Peyer's patch (tissue), 4 donors: Measurements from ENCODE around the gene ANKH.

ENCODE experiments used
- POLR2A ChIP-seq, 2 donors: fragments of 450-650 bp; IDR thresholded peaks; one replicate each; pipeline ENCODE4 v1.5.1; 2017; ENCODE audit warnings: antibody characterized with exemption in 2 of 2, mild to moderate bottlenecking in 2 of 2, moderate library complexity in 2 of 2
- TF ChIP-seq, protein P1 (sequence below), 6 experiments: fragments of 450-650 bp in 4 of 6; fragments of 200-600 bp in 2 of 6; sonication (generic) in 1 of 6; IDR thresholded peaks; one replicate each; pipeline ENCODE4 v1.5.1; 2017 to 2019; ENCODE audit warnings: antibody characterized with exemption in 6 of 6, mild to moderate bottlenecking in 3 of 6, moderate library complexity in 1 of 6

DNA sequence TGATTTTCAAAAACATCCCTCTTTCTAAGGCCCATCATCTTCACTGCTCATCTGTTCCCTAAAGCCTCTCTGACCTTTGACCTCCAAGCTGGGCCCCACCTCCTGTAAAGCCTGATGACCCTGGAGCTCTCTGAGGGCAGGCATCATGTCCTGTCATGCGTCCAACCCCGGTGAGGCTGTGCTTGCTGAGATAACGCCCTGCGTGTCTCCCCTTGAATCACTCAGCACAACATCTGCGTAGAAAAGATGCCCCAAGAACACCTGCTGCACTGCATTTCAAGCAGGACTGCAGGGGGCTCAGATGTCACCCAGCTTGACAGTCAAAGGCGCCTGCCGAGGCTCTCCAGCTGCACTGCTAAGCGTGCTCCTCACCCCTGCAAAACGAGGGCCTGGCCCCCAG, 129.1 kb downstream of the ANKH start:
- no peak for TF ChIP-seq POLR2A (IDR thresholded peaks at IDR 0.05)
- TF ChIP-seq, protein P1, sequence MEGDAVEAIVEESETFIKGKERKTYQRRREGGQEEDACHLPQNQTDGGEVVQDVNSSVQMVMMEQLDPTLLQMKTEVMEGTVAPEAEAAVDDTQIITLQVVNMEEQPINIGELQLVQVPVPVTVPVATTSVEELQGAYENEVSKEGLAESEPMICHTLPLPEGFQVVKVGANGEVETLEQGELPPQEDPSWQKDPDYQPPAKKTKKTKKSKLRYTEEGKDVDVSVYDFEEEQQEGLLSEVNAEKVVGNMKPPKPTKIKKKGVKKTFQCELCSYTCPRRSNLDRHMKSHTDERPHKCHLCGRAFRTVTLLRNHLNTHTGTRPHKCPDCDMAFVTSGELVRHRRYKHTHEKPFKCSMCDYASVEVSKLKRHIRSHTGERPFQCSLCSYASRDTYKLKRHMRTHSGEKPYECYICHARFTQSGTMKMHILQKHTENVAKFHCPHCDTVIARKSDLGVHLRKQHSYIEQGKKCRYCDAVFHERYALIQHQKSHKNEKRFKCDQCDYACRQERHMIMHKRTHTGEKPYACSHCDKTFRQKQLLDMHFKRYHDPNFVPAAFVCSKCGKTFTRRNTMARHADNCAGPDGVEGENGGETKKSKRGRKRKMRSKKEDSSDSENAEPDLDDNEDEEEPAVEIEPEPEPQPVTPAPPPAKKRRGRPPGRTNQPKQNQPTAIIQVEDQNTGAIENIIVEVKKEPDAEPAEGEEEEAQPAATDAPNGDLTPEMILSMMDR (IDR thresholded peaks at IDR 0.05): no peak
